HFFc6 (cell line): ENCODE data around the gene MACROH2A1. TPM values are rescaled to one million over a fixed set of nuclear protein-coding genes. Genes with fewer than 3 reads are reported as not detected.

ENCODE experiments used
- DNase-seq: peaks from one replicate; pipeline ENCODE4 v3.0.0-alpha.2; 2018
- H3K27ac Mint-ChIP-seq: 2 replicates; pipeline ENCODE4 v1.8.0; 2020; ENCODE audit warnings: mild to moderate bottlenecking, mixed read lengths
- H3K27me3 Mint-ChIP-seq: 2 replicates; pipeline ENCODE4 v1.8.0; 2021; ENCODE audit warnings: mild to moderate bottlenecking, moderate library complexity, mixed read lengths; ENCODE audit not compliant: insufficient read depth
- H3K36me3 Mint-ChIP-seq: 2 replicates; pipeline ENCODE4 v1.8.0; 2021; ENCODE audit warnings: low read depth, mixed read lengths
- H3K4me1 Mint-ChIP-seq: 2 replicates; pipeline ENCODE4 v1.8.0; 2020; ENCODE audit warnings: low read depth, mixed read lengths
- H3K4me3 Mint-ChIP-seq: 2 replicates; pipeline ENCODE4 v1.8.0; 2020; ENCODE audit warnings: mild to moderate bottlenecking, moderate library complexity, mixed read lengths
- H3K9me3 Mint-ChIP-seq: 2 replicates; pipeline ENCODE4 v1.8.0; 2020; ENCODE audit warnings: mild to moderate bottlenecking, mixed read lengths
- total RNA-seq, 6 experiments: library from RNA; stranded (reverse); fragmentation: NEBNext Ultra II Directional; extraction: Animal tissue kit (Norgen Biotek cat#: 25700); gene quantifications; 2 replicates in 1 of 6; 3 replicates in 5 of 6; pipeline ENCODE4 v1.2.3, GENCODE V29; 2021
- TF ChIP-seq, protein P1 (sequence below): fragments of 200-600 bp; sonication (generic); IDR thresholded peaks from 2 replicates; pipeline ENCODE4 v1.5.0; 2021; ENCODE audit warnings: antibody characterized with exemption, mild to moderate bottlenecking

Gene MACROH2A1
- total RNA-seq, 6 experiments from 2014 or later: 116 to 144 (median 127) TPM

DNA sequence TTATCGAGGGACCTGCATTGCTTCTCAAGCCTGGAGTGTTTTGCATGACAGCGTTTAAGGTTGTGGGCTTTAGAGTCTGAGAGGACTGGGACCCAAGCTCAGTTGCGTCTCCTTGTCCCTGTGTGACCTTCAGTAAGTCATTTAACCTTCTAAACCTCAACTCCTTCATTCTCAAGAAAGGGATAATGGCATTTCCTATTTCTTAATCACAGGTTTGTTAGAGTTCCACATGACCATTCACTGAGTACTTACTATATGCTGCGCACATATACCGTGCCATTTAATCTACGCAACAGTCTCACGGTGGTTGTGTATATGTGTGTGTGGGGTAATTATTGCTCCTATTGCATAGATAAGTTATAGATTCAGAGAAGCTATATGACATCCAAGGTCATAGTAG lies 76.3 kb downstream of the MACROH2A1 start:
- Mint-ChIP-seq H3K27me3 (peaks cover 5% of the 10 kb centered on the region), H3K4me3 (no peak overlapping the region), H3K9me3 (no peaks in the 10 kb centered on the region), H3K27ac (no peak overlapping the region), H3K36me3 (no peaks in the 10 kb centered on the region), H3K4me1 (peaks cover 20% of the 10 kb centered on the region)
- TF ChIP-seq, protein P1, sequence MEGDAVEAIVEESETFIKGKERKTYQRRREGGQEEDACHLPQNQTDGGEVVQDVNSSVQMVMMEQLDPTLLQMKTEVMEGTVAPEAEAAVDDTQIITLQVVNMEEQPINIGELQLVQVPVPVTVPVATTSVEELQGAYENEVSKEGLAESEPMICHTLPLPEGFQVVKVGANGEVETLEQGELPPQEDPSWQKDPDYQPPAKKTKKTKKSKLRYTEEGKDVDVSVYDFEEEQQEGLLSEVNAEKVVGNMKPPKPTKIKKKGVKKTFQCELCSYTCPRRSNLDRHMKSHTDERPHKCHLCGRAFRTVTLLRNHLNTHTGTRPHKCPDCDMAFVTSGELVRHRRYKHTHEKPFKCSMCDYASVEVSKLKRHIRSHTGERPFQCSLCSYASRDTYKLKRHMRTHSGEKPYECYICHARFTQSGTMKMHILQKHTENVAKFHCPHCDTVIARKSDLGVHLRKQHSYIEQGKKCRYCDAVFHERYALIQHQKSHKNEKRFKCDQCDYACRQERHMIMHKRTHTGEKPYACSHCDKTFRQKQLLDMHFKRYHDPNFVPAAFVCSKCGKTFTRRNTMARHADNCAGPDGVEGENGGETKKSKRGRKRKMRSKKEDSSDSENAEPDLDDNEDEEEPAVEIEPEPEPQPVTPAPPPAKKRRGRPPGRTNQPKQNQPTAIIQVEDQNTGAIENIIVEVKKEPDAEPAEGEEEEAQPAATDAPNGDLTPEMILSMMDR: no peak
- DNase-seq: no peak

DNA sequence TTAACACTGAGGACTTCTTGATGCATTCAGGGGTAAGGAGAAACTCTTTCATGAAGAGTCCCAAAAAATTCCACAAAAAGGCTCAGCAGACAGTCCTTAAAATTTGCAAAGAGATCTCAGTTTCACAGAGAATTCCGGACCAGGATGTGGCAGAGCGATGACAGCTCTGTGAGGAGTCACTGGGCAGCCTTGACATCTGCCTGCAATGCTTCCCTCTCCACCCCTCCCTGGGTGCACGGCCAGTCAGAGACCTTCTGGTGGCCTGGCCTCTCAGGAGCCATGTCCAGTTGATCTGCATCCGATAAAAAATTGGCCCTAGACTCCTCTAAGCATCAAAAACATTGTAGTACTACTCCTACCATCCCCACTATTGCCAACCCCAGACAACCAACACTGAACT lies 76.8 kb downstream of the MACROH2A1 start:
- Mint-ChIP-seq H3K36me3 (no peaks in the 10 kb centered on the region), H3K9me3 (no peaks in the 10 kb centered on the region), H3K27ac (no peak overlapping the region), H3K4me1 (peaks cover 20% of the 10 kb centered on the region), H3K4me3 (no peak overlapping the region), H3K27me3 (peaks cover 5% of the 10 kb centered on the region)
- TF ChIP-seq, protein P1: no peak
- no peak for DNase-seq

DNA sequence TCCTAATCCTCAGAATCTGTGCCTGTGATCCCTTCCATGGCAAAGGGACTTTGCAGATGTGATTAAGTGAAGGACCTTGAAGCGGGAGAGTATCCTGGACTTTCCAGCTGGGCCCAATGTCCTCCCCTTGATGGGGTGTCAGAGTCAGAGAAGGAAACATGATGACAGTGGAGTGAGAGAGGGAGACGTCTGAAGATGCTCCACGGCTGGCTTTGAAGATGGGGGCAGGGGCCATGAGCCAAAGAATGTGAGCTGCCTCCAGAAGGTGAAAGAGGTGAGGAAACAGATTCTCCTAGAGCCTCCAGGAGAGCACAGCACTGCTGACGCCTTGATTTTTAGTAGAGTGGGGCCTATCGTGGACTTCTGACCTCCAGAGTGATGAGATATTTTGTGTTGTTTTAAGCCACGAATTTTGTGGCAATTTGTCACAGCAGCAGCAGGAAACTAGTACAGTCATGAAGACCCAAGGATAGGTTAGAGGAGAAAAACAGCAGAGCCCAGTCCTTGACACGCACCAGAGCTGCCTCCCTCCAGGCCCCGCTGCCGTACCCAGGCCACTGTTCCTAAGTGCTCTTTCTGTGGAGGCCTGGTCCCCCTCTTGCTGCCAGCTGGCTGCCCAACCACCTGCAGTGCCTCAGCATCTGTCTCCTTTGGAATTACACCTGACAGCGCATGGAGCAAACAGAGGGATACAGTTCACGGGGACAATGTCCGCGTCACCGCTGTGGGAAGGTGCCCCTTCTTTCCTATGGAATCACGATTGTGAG lies 78.1 kb downstream of the MACROH2A1 start:
- peaks cover 20% of the 10 kb centered on the region for H3K4me1 Mint-ChIP-seq
- TF ChIP-seq, protein P1: no peak
- no peak overlapping the region for H3K4me3 Mint-ChIP-seq
- H3K9me3 Mint-ChIP-seq: no peaks in the 10 kb centered on the region
- no peak for DNase-seq
- no peak overlapping the region for H3K27ac Mint-ChIP-seq
- H3K27me3 Mint-ChIP-seq: peaks cover 5% of the 10 kb centered on the region
- no peaks in the 10 kb centered on the region for H3K36me3 Mint-ChIP-seq

DNA sequence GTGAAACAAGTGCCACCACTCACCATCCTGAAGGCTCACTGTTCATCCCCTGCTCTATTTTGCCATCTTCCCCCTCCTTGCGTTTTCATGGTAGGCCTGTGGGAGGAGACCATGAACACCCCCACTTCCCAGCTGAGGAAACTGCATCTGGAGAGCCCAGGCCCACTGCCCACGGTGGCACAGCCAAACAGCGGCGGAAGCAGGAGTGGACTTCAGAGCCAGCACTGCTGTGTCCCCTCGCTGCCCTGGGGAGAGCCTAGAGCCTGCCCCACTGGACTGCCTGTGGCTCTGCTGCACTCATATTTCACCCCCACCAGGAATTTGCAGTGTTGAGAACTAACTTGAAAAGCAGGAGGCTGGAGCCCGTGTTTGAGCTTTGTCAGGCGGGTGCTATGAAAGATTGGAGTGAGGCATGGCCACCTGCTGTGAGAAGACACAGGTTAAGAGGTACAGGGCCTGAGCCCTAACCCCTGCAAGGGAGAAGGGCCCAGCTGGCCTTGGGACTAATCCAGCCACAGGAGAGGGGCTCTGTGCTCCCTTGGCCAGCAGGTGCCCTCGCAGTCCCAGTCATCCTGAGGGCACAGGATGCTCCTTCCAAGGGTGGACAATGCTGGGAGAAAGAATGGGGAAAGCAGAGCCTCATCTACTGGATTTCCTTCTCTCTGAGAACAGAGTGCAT lies 79.0 kb downstream of the MACROH2A1 start:
- Mint-ChIP-seq H3K27me3 (peaks cover 5% of the 10 kb centered on the region), H3K9me3 (no peaks in the 10 kb centered on the region), H3K36me3 (no peaks in the 10 kb centered on the region), H3K27ac (no peak overlapping the region), H3K4me1 (peaks cover 27% of the 10 kb centered on the region), H3K4me3 (no peak overlapping the region)
- TF ChIP-seq, protein P1: peak; percentile 38; the same call in 1 of the 2 replicates
- DNase-seq: no peak

DNA sequence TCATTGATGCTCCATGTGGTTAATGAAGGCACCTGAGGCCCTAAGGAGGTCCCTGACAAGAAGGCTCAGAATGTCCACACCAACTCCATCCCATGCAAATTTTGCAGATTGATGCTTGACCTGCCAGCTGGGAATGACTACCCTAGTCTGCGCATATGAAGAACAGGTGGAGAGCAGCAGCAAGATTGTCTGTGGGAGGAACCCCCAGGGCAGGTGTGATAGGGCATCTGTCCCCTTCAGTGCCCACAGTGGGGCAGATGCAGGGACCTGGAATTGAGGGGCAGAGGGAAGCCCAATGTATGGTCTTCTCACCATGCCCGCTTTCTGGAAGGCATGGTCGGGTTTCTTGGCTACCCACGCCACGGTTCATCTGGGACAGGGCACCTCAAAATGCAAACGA lies 79.6 kb downstream of the MACROH2A1 start:
- no peak for DNase-seq
- Mint-ChIP-seq H3K27me3 (peaks cover 3% of the 10 kb centered on the region; the same call in 1 of the 2 replicates), H3K36me3 (no peaks in the 10 kb centered on the region), H3K4me1 (peaks cover 27% of the 10 kb centered on the region), H3K27ac (no peak overlapping the region), H3K9me3 (no peaks in the 10 kb centered on the region), H3K4me3 (no peak overlapping the region)
- TF ChIP-seq, protein P1: no peak
